Activated T-cell treated with anti-CD3 and anti-CD28 coated beads for 48 hours (primary cell): ENCODE measurements around the gene ITGA5.
"Not testable (repeated sequence)": the region's sequence is repeated elsewhere in the genome, so short reads cannot be mapped to it uniquely, and the experiment has no call there.

ENCODE experiments used
- DNase-seq: peaks from one replicate; pipeline ENCODE4 v3.0.0-alpha.2; 2020; ENCODE audit warnings: low read depth

Gene ITGA5

GRCh38 chr12:54371328-54372112 lies 47.5 kb downstream of the ITGA5 start:
- no peak for DNase-seq

- DNase-seq: no peak
These were observed 48.8 kb downstream of the ITGA5 start for GRCh38 chr12:54370171-54370730.

- no peak for DNase-seq
These were observed 49.4 kb downstream of the ITGA5 start for GRCh38 chr12:54369597-54370131.

GRCh38 chr12:54368709-54369596 lies 50.1 kb downstream of the ITGA5 start:
- DNase-seq: peak; percentile 83

- DNase-seq: no peak
These were observed 50.9 kb downstream of the ITGA5 start for GRCh38 chr12:54368025-54368708.

- no peak for DNase-seq
These were observed 54.7 kb downstream of the ITGA5 start, which contains the start of gene GPR84 for GRCh38 chr12:54364413-54364812. Gene GPR84 (minus strand): TSS chr12:54364486. CDS start chr12:54363851, 635 bp downstream.

- no peak for DNase-seq
These were observed 55.4 kb downstream of the ITGA5 start for GRCh38 chr12:54363618-54364017.

- no peak for DNase-seq
These were observed 56.0 kb downstream of the ITGA5 start for GRCh38 chr12:54363047-54363446.

- peak; percentile 48 for DNase-seq
These were observed 58.2 kb downstream of the ITGA5 start for GRCh38 chr12:54360717-54361456.

- no peak for DNase-seq
These were observed 59.2 kb downstream of the ITGA5 start for GRCh38 chr12:54359762-54360351.

- peak; percentile 83 for DNase-seq
These were observed 59.9 kb downstream of the ITGA5 start for GRCh38 chr12:54358945-54359761.

- DNase-seq: no peak
These were observed 60.7 kb downstream of the ITGA5 start for GRCh38 chr12:54358191-54358944.

GRCh38 chr12:54357506-54358190 lies 61.4 kb downstream of the ITGA5 start:
- no peak for DNase-seq

- no peak for DNase-seq
These were observed 62.1 kb downstream of the ITGA5 start for GRCh38 chr12:54356951-54357356.

- no peak for DNase-seq
These were observed 62.8 kb downstream of the ITGA5 start for GRCh38 chr12:54356228-54356627.

GRCh38 chr12:54355104-54355815 lies 63.8 kb downstream of the ITGA5 start:
- DNase-seq: no peak

GRCh38 chr12:54354271-54354670 lies 64.8 kb downstream of the ITGA5 start:
- DNase-seq: not testable (repeated sequence)
